ENCODE data around the gene STARD3. TPM values are rescaled to one million over a fixed set of nuclear protein-coding genes. Genes with fewer than 3 reads are reported as not detected.

STARD3 gene
- total RNA-seq, 2 donors from 2014 or later: 52.5 to 67.7 TPM

DNA sequence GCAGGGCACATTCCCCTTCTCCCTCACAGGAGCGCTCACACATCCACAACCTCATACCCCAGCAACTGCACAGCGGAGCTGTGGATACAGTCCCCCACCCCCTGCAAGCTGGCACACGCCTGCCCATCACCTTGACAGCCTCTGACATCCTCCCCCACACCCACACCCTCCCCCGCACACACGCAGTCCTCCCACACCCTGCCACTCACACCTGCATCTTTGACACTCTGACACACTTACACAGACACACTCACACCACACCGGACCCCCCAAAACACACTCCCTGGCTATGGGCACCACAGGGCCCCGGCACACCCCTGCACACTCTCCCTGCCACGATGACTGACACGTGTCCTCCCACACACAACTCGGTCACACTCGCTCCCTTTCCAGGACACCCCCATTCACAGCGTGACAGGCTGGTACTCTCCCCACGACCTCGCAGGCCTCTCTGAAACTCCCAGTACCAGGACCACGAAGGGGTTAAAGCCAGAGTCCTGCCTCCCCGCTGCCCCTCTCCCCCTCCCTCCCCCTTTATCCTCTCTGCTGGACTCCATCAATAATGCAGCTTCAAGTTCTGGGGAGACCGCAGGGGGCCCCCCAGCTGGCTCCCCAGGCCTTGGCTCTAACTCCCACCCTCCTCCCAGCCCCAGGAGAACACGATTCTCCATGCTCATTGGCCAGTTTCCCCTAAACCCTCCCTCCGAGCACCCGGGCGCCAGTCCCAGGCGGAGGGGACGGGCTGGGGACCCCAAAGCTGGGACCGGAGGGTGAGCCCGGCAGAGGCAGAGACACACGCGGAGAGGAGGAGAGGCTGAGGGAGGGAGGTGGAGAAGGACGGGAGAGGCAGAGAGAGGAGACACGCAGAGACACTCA is 10.5 kb upstream of the STARD3 start, which contains the start of gene PPP1R1B:
TSS of gene PPP1R1B (plus strand) at position 782 of the 876 bp plus-strand sequence. CDS start 441 bp downstream, outside the sequence.
- ATAC-seq (ENCODE audit: insufficient number of reproducible peaks, low FRiP score, low read depth): no peak

DNA sequence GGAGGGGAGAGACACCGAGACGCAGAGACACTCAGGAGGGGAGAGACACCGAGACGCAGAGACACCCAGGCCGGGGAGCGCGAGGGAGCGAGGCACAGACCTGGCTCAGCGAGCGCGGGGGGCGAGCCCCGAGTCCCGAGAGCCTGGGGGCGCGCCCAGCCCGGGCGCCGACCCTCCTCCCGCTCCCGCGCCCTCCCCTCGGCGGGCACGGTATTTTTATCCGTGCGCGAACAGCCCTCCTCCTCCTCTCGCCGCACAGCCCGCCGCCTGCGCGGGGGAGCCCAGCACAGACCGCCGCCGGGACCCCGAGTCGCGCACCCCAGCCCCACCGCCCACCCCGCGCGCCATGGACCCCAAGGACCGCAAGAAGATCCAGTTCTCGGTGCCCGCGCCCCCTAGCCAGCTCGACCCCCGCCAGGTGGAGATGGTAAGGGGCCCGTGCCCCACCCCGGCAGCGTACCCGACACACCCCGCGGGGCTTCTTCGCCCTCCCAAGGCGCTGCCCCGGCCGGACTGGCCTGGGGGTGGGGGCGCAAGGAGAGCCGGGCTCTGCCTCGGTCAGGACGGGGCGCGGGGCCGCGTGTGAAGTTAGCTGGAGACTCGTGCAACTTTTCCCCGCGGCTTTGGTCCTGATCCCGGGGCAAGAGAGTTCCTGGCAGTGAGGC is 9.8 kb upstream of the STARD3 start:
- DNase-seq (ENCODE audit: low spot score): no peak
- Histone ChIP-seq H3K9me3 (no peaks in the 10 kb centered on the region), H3K4me1 (ENCODE audit: control insufficient read depth in 1 of 2, low read depth in 2 of 2) (peaks cover 3 to 20% of the 10 kb centered on the region in 2 donors), H3K27me3 (replicated peaks; ENCODE audit: insufficient read depth) (no peaks in the 10 kb centered on the region), H3K27ac (peak overlapping the region in 1 of 2 donors; percentile 47), H3K4me3 (peak overlapping the region; percentile 45), H3K36me3 (no peaks in the 10 kb centered on the region)
- no peak for ATAC-seq (ENCODE audit: insufficient number of reproducible peaks, low FRiP score, low read depth)
- TF ChIP-seq, protein P1, sequence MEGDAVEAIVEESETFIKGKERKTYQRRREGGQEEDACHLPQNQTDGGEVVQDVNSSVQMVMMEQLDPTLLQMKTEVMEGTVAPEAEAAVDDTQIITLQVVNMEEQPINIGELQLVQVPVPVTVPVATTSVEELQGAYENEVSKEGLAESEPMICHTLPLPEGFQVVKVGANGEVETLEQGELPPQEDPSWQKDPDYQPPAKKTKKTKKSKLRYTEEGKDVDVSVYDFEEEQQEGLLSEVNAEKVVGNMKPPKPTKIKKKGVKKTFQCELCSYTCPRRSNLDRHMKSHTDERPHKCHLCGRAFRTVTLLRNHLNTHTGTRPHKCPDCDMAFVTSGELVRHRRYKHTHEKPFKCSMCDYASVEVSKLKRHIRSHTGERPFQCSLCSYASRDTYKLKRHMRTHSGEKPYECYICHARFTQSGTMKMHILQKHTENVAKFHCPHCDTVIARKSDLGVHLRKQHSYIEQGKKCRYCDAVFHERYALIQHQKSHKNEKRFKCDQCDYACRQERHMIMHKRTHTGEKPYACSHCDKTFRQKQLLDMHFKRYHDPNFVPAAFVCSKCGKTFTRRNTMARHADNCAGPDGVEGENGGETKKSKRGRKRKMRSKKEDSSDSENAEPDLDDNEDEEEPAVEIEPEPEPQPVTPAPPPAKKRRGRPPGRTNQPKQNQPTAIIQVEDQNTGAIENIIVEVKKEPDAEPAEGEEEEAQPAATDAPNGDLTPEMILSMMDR (IDR thresholded peaks at IDR 0.05): no peak

More for the DNA sequence above, 10.5 kb upstream of the STARD3 start, which contains the start of gene PPP1R1B:
- Histone ChIP-seq H3K9me3 (no peaks in the 10 kb centered on the region), H3K27ac (peak within 1 kb of the TSS in 1 of 2 donors; percentile 47), H3K4me3 (peak within 1 kb of the TSS; percentile 45), H3K4me1 (ENCODE audit: control insufficient read depth in 1 of 2, low read depth in 2 of 2) (peaks cover 3 to 22% of the 10 kb centered on the region in 2 donors), H3K27me3 (replicated peaks; ENCODE audit: insufficient read depth) (no peaks in the 10 kb centered on the region), H3K36me3 (no peaks in the 10 kb centered on the region)
- no peak for DNase-seq (ENCODE audit: low spot score)
- TF ChIP-seq, protein P1 (IDR thresholded peaks at IDR 0.05): no peak

DNA sequence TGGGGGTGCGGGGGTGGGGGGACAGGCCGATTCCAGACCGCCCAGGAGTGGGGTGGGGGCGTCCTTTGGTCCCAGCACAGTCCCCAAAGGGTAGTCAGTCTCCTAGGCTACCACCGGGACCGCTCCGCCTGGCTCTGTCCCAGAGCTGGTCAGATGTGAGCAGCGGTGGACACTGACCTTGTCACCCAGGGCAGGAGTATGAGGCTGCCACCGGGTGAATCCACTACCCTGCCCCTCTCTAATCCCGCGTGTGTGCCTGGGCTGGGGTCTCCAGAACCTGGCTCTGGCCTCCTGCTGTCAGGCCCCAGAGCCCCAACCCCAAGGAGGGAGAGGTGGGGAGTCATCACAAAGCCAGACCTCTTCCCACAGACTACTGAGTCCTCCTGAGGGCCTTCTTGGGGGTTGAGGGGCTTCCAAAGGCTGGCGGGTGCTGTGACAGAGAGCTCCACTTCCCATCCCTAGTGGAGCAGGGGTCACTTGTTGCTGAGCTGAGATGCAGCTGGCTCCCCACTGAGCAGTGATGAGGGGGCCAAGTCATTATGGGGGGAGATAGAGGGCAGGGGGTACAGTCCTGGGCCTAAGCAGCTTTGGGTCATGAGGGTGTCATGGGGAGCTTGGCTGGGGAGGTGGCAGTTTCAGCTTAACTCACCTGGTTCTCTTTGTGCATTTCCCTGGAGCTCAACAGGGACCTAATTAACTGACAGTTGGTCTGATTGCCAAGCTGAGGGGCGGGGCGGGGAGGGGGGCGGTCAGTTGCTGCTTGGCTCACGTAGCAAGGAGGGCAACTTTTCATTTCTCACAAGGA is 9.0 kb upstream of the STARD3 start:
- H3K27ac ChIP-seq: no peak overlapping the region
- no peaks in the 10 kb centered on the region for H3K36me3 ChIP-seq
- no peaks in the 10 kb centered on the region for H3K9me3 ChIP-seq
- H3K4me1 ChIP-seq (ENCODE audit: control insufficient read depth in 1 of 2, low read depth in 2 of 2): peaks cover 3 to 17% of the 10 kb centered on the region in 2 donors
- H3K4me3 ChIP-seq: no peak overlapping the region
- TF ChIP-seq, protein P1 (IDR thresholded peaks at IDR 0.05): no peak
- no peaks in the 10 kb centered on the region for H3K27me3 ChIP-seq (replicated peaks; ENCODE audit: insufficient read depth)
- DNase-seq (ENCODE audit: low spot score) (no peak), ATAC-seq (ENCODE audit: insufficient number of reproducible peaks, low FRiP score, low read depth) (no peak)

DNA sequence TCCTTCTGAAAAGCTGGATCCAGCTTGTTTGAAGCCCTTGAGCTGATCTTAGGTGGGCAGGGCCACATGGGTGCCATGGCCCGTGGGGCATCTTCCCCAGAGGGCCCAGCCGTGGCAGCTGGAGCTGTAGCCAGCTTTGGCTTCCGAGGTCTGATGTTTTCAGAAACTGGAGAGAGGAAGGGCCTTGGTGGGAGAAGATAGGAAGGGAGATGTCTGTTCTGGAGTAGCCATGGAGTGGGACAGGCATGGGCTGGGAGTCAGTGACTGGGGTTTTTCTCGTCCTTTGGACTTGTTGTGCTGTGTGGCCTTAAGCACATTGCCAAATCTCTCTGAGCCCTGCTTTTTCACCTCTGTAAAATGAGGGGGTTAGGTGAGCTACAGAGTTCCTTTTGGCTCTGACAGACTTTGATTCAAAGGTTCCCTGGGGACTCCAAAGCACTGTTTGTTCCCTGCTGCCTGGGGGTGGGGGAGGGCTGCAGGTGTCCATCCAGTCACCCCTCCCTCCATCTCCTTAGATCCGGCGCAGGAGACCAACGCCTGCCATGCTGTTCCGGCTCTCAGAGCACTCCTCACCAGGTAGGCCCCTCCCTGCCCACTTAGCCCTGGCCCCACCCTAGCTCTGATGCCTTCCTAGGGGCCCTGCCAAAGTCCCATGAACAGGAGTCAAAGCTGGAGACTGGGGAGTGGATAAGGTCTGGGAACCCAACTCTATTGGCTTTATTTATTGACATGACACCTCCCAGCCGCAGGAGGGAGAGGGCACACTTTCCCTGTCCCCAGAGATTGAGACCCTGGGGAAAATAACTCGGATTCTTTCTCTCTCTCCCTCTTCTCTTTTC is 8.1 kb upstream of the STARD3 start:
- Histone ChIP-seq H3K36me3 (no peaks in the 10 kb centered on the region), H3K9me3 (no peaks in the 10 kb centered on the region), H3K27me3 (replicated peaks; ENCODE audit: insufficient read depth) (no peaks in the 10 kb centered on the region), H3K4me1 (ENCODE audit: control insufficient read depth in 1 of 2, low read depth in 2 of 2) (peaks cover 3 to 10% of the 10 kb centered on the region in 2 donors), H3K27ac (no peak overlapping the region), H3K4me3 (no peak overlapping the region)
- DNase-seq (ENCODE audit: low spot score) (no peak), ATAC-seq (ENCODE audit: insufficient number of reproducible peaks, low FRiP score, low read depth) (no peak)
- TF ChIP-seq, protein P1 (IDR thresholded peaks at IDR 0.05): no peak
